Urinary bladder (tissue), 4 donors: Measurements from ENCODE around the gene IL1RAP. TPM values are rescaled to one million over a fixed set of nuclear protein-coding genes. Genes with fewer than 3 reads are reported as not detected.
A peak's percentile ranks its signal among the peaks of the same experiment; 100 is the strongest.
"Not testable (repeated sequence)": the region's sequence is repeated elsewhere in the genome, so short reads cannot be mapped to it uniquely, and the experiment has no call there.

Experiments
- DNase-seq: peaks from one replicate; pipeline ENCODE4 v3.0.0-alpha.2; 2015; ENCODE audit errors: extremely low spot score
- H3K27ac ChIP-seq: one replicate; pipeline ENCODE4 v1.5.1; 2013; ENCODE audit warnings: low read depth, mild to moderate bottlenecking, moderate library complexity
- H3K36me3 ChIP-seq: one replicate; pipeline ENCODE4 v1.6.1; 2013; ENCODE audit warnings: mild to moderate bottlenecking, moderate library complexity; ENCODE audit not compliant: insufficient read depth
- H3K4me1 ChIP-seq: one replicate; pipeline ENCODE4 v1.6.1; 2013; ENCODE audit warnings: mild to moderate bottlenecking, moderate library complexity; ENCODE audit not compliant: insufficient read depth
- H3K4me3 ChIP-seq: one replicate; pipeline ENCODE4 v1.5.1; 2013; ENCODE audit warnings: low read depth, low read length
- WGBS: extraction: QIAGEN DNeasy Blood & Tissue Kit; methylation state at CpG from one replicate; pipeline ENCODE4 v1.1.7; 2013; 5-methylcytosine and 5-hydroxymethylcytosine counted together
- polyA plus RNA-seq: library from polyadenylated mRNA; stranded (reverse); fragments of 200-250 nt; gene quantifications from one replicate; pipeline ENCODE4 v1.2.3, GENCODE V29; 2013
- total RNA-seq: library from RNA; depleted of rRNA; stranded (reverse); fragments of >200 nt; gene quantifications from one replicate; pipeline ENCODE4 v1.2.3, GENCODE V29; 2014
- donor health status: healthy with polysubstance abuse.
- donor health status: healthy.

IL1RAP gene
- total and polyA plus RNA-seq, 2 donors, result 5.6 to 21.7 TPM

GRCh38 chr3:190496859-190497258 is 17.0 kb upstream of the IL1RAP start:
- no peak overlapping the region for H3K27ac ChIP-seq
- WGBS, result 20% methylated on average over 1 of the region's 1 CpG

GRCh38 chr3:190497811-190498210 is 16.1 kb upstream of the IL1RAP start:
- WGBS, result 77% methylated on average over 3 of the region's 3 CpGs
- Histone ChIP-seq H3K36me3 (no peaks in the 10 kb centered on the region), H3K4me1 (peaks cover 1% of the 10 kb centered on the region), H3K4me3 (no peak overlapping the region), H3K27ac (no peak overlapping the region)
- DNase-seq, result no peak

More at GRCh38 chr3:190496859-190497258, 17.0 kb upstream of the IL1RAP start:
- DNase-seq, result no peak
- no peak overlapping the region for H3K4me3 ChIP-seq
- H3K36me3 ChIP-seq, result no peaks in the 10 kb centered on the region
- H3K4me1 ChIP-seq, result peaks cover 1% of the 10 kb centered on the region

- DNase-seq, result no peak
- peaks cover 1% of the 10 kb centered on the region for H3K4me1 ChIP-seq
- H3K4me3 ChIP-seq, result no peak overlapping the region
- 72% methylated on average over 2 of the region's 2 CpGs for WGBS
- no peaks in the 10 kb centered on the region for H3K36me3 ChIP-seq
- H3K27ac ChIP-seq, result no peak overlapping the region
Measured at GRCh38 chr3:190498293-190498692, 15.6 kb upstream of the IL1RAP start.

- 19% methylated on average over 2 of the region's 2 CpGs for WGBS
- no peak for DNase-seq
- Histone ChIP-seq H3K4me3 (no peak overlapping the region), H3K27ac (no peak overlapping the region), H3K36me3 (no peaks in the 10 kb centered on the region), H3K4me1 (peaks cover 1% of the 10 kb centered on the region)
Measured at GRCh38 chr3:190499122-190499521, 14.8 kb upstream of the IL1RAP start.

- no peaks in the 10 kb centered on the region for H3K36me3 ChIP-seq
- no peaks in the 10 kb centered on the region for H3K4me1 ChIP-seq
- H3K4me3 ChIP-seq, result no peak overlapping the region
- no peak for DNase-seq
- WGBS, result 78% methylated on average over 3 of the region's 3 CpGs
- no peak overlapping the region for H3K27ac ChIP-seq
Measured at GRCh38 chr3:190502946-190503345, 10.9 kb upstream of the IL1RAP start.

- H3K4me3 ChIP-seq, result no peak overlapping the region
- no peaks in the 10 kb centered on the region for H3K36me3 ChIP-seq
- no peaks in the 10 kb centered on the region for H3K4me1 ChIP-seq
- DNase-seq, result no peak
- 56% methylated on average over 4 of the region's 4 CpGs for WGBS
- H3K27ac ChIP-seq, result no peak overlapping the region
Measured at GRCh38 chr3:190504354-190505125, 9.3 kb upstream of the IL1RAP start.

- H3K27ac ChIP-seq, result no peak overlapping the region
- H3K36me3 ChIP-seq, result no peaks in the 10 kb centered on the region
- no peak overlapping the region for H3K4me3 ChIP-seq
- no peak for DNase-seq
- no peaks in the 10 kb centered on the region for H3K4me1 ChIP-seq
- 74% methylated on average over 3 of the region's 3 CpGs for WGBS
Measured at GRCh38 chr3:190505381-190506003, 8.4 kb upstream of the IL1RAP start.

- DNase-seq, result no peak
- Histone ChIP-seq H3K27ac (no peak overlapping the region), H3K4me1 (no peaks in the 10 kb centered on the region), H3K36me3 (no peaks in the 10 kb centered on the region), H3K4me3 (no peak overlapping the region)
- WGBS, result 95% methylated on average over 4 of the region's 4 CpGs
Measured at GRCh38 chr3:190506271-190506670, 7.6 kb upstream of the IL1RAP start.

GRCh38 chr3:190512666-190513065 is 1.2 kb upstream of the IL1RAP start:
- WGBS, result 96% methylated on average over 3 of the region's 3 CpGs
- Histone ChIP-seq H3K4me3 (no peak overlapping the region), H3K4me1 (no peaks in the 10 kb centered on the region), H3K27ac (no peak overlapping the region), H3K36me3 (no peaks in the 10 kb centered on the region)
- no peak for DNase-seq

GRCh38 chr3:190514413-190515153 is 698 bp downstream of the IL1RAP start:
- Histone ChIP-seq H3K4me1 (no peaks in the 10 kb centered on the region), H3K27ac (no peak overlapping the region), H3K36me3 (no peaks in the 10 kb centered on the region), H3K4me3 (peak overlapping the region; percentile 78)
- WGBS, result under 1% methylated on average over 29 of the region's 29 CpGs
- no peak for DNase-seq

GRCh38 chr3:190516416-190516815 is 2.5 kb downstream of the IL1RAP start:
- H3K4me1 ChIP-seq, result no peaks in the 10 kb centered on the region
- H3K4me3 ChIP-seq, result no peak overlapping the region
- 96% methylated on average over 1 of the region's 1 CpG for WGBS
- no peaks in the 10 kb centered on the region for H3K36me3 ChIP-seq
- H3K27ac ChIP-seq, result no peak overlapping the region
- no peak for DNase-seq

GRCh38 chr3:190517687-190518086 is 3.8 kb downstream of the IL1RAP start:
- 82% methylated on average over 3 of the region's 3 CpGs for WGBS
- Histone ChIP-seq H3K4me1 (no peaks in the 10 kb centered on the region), H3K4me3 (no peak overlapping the region), H3K36me3 (no peaks in the 10 kb centered on the region), H3K27ac (no peak overlapping the region)
- no peak for DNase-seq

GRCh38 chr3:190518531-190518930 is 4.6 kb downstream of the IL1RAP start:
- not testable (repeated sequence) for DNase-seq, H3K27ac ChIP-seq, H3K4me3 ChIP-seq, H3K4me1 ChIP-seq, H3K36me3 ChIP-seq
- 92% methylated on average over 4 of the region's 4 CpGs for WGBS

- 51% methylated on average over 1 of the region's 1 CpG for WGBS
- no peak overlapping the region for H3K27ac ChIP-seq
- DNase-seq, result no peak
Measured at GRCh38 chr3:190519886-190520285, 6.0 kb downstream of the IL1RAP start.

More at GRCh38 chr3:190519886-190520285, 6.0 kb downstream of the IL1RAP start:
- H3K4me3 ChIP-seq, result no peak overlapping the region
- no peaks in the 10 kb centered on the region for H3K4me1 ChIP-seq
- no peaks in the 10 kb centered on the region for H3K36me3 ChIP-seq
